Measurements from ENCODE around the gene CHRNA9. TPM values are rescaled to one million over a fixed set of nuclear protein-coding genes. Genes with fewer than 3 reads are reported as not detected.

The CHRNA9 gene
- total and polyA plus RNA-seq, 2 donors: 0.04 TPM; not detected in 1

GRCh38 chr4:40301603-40302002 lies 33.5 kb upstream of the CHRNA9 start:
- Histone ChIP-seq H3K36me3 (ENCODE audit: insufficient read depth) (no peaks in the 10 kb centered on the region), H3K4me1 (ENCODE audit: insufficient read depth) (no peaks in the 10 kb centered on the region), H3K4me3 (ENCODE audit: low read depth, low read length) (no peak overlapping the region), H3K27ac (ENCODE audit: low read depth) (no peak overlapping the region)
- no peak for DNase-seq (ENCODE audit: extremely low spot score)
- WGBS: 69% methylated on average over 7 of the region's 7 CpGs

DNA sequence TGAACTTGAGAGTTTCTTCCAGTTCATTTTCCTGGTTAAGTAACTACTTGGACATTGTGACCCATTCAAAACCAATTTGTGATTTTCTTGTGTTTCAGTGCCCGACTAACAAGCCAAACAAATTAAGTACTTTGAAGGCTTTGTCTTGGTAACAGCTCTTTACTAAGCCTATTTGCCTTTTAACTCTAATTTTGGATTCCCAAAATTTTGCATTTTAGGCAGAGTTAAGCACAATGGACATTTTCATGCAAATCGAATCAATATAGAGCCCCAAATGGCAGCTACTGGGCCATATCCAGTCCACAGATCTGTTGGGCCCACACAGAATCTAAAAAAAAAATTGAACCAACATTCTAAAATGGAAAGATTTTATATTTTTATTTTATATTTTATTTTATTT lies 31.4 kb upstream of the CHRNA9 start:
- 95% methylated on average over 2 of the region's 2 CpGs for WGBS
- no peaks in the 10 kb centered on the region for H3K36me3 ChIP-seq (ENCODE audit: insufficient read depth)
- H3K4me3 ChIP-seq (ENCODE audit: low read depth, low read length): no peak overlapping the region
- H3K4me1 ChIP-seq (ENCODE audit: insufficient read depth): no peaks in the 10 kb centered on the region
- no peak for DNase-seq (ENCODE audit: extremely low spot score)
- H3K27ac ChIP-seq (ENCODE audit: low read depth): no peak overlapping the region

DNA sequence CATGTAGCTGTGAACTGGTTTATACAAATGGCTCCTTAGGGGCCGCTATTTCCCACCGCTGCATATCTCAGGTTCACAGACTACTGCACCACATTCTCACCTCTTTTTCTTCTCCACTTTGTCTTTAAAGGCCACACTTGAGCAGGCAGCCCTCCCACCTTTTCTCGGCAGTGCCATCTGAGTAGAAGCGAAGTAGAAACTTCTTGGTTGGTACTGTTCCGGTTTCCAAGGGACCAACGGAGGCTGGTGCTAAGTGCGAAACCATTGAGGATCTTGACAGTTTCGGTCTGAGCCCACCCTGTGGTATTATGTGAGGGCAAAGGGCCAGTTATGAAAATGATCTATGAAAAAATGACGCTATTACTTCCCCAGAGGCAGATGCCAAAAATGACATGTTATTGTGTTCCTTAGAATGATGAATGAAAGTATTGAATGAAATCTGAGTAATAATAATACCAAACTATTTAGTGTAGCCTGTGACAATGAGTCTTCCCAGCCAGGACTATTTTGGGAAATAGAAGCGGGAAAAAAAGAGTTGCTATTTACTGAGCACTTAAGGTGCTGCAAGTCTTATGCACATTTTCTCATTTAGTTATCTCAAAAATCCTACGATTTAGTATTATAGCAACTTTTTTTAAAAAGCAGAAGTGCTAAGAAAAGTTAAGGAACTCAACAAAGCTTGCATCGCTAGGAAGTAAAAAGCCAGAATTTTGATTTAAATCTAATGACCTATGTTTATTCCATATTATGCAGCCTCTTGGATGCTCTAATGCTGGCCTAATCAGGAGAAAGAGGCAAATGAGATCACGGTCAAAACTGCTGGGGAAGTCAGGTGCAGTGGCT lies 29.6 kb upstream of the CHRNA9 start:
- WGBS: 79% methylated on average over 13 of the region's 13 CpGs
- Histone ChIP-seq H3K27ac (ENCODE audit: low read depth) (no peak overlapping the region), H3K4me3 (ENCODE audit: low read depth, low read length) (no peak overlapping the region), H3K36me3 (ENCODE audit: insufficient read depth) (no peaks in the 10 kb centered on the region), H3K4me1 (ENCODE audit: insufficient read depth) (no peaks in the 10 kb centered on the region)
- no peak for DNase-seq (ENCODE audit: extremely low spot score)

DNA sequence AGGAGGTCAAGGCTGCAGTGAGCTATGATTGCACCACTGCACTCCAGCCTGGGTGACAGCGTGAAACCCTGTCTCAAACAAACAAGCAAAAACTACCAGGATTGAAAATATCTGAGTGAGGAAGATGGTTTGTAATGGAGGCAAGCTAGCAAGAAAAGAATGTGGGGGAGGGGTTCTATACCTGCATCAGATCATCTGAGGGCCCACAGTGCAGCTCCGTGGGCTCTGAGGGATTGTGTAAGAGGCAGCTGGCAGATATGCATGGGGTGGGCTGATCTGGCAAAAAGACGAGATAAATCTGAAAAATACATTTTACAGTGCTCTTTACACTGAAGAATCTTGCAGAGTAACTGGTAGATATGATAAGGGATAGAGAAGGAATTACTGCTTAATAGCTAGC lies 28.9 kb upstream of the CHRNA9 start:
- H3K4me1 ChIP-seq (ENCODE audit: insufficient read depth): no peaks in the 10 kb centered on the region
- no peaks in the 10 kb centered on the region for H3K36me3 ChIP-seq (ENCODE audit: insufficient read depth)
- WGBS: 58% methylated on average over 3 of the region's 3 CpGs
- no peak for DNase-seq (ENCODE audit: extremely low spot score)
- H3K4me3 ChIP-seq (ENCODE audit: low read depth, low read length): no peak overlapping the region
- H3K27ac ChIP-seq (ENCODE audit: low read depth): no peak overlapping the region

- Histone ChIP-seq H3K4me1 (ENCODE audit: insufficient read depth) (no peaks in the 10 kb centered on the region), H3K36me3 (ENCODE audit: insufficient read depth) (no peaks in the 10 kb centered on the region), H3K27ac (ENCODE audit: low read depth) (no peak overlapping the region), H3K4me3 (ENCODE audit: low read depth, low read length) (no peak overlapping the region)
- 66% methylated on average over 3 of the region's 3 CpGs for WGBS
- DNase-seq (ENCODE audit: extremely low spot score): no peak
Measured at GRCh38 chr4:40306976-40307375, 28.2 kb upstream of the CHRNA9 start.

DNA sequence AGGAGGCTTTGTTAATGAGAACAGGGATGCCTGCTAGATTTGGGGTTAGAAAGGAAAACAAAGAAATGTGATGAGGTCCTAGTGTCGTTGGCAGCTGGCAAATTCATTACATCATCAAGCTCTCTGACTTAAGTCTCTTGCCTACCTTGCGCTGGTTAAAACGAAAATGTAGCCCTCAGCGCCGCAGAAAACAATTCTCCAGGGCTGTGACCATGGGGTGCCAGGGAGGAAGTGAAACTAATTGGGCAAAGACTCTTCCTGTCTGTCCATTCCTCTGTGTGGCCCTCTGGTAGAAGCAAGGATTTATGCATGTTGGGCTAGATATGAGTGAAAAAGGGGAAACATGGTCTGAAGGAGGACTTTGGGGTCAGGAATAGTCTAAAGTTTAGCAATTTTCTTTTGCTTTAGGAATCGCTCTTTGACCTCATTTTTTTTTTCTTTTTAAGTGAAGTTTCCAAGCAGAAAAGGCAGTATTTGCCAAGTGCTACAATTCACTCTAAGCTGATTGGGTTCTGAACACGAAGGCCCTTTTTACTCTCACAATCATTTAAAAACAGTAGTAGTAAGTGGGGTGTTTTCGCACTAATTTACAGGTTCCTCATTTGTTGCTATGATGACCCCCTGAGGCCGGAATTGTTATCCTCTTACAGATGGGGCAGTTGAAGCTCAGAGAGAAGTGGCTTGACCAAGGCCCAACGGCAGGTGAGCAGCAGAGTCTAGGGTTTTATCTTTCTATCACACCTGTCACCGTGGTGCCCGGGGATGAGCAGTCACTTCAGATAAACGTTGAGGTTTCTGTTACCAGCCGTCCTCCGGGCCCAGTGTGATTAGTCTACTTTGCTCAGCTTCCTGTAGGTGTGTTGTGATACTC lies 27.3 kb upstream of the CHRNA9 start:
- H3K4me3 ChIP-seq (ENCODE audit: low read depth, low read length): no peak overlapping the region
- no peak overlapping the region for H3K27ac ChIP-seq (ENCODE audit: low read depth)
- WGBS: 63% methylated on average over 15 of the region's 15 CpGs
- DNase-seq (ENCODE audit: extremely low spot score): no peak
- no peaks in the 10 kb centered on the region for H3K4me1 ChIP-seq (ENCODE audit: insufficient read depth)
- H3K36me3 ChIP-seq (ENCODE audit: insufficient read depth): no peaks in the 10 kb centered on the region

- WGBS: 67% methylated on average over 4 of the region's 4 CpGs
- Histone ChIP-seq H3K4me3 (ENCODE audit: low read depth, low read length) (no peak overlapping the region), H3K27ac (ENCODE audit: low read depth) (no peak overlapping the region), H3K36me3 (ENCODE audit: insufficient read depth) (no peaks in the 10 kb centered on the region), H3K4me1 (ENCODE audit: insufficient read depth) (no peaks in the 10 kb centered on the region)
- DNase-seq (ENCODE audit: extremely low spot score): no peak
Measured at GRCh38 chr4:40308528-40309122, 26.5 kb upstream of the CHRNA9 start.

DNA sequence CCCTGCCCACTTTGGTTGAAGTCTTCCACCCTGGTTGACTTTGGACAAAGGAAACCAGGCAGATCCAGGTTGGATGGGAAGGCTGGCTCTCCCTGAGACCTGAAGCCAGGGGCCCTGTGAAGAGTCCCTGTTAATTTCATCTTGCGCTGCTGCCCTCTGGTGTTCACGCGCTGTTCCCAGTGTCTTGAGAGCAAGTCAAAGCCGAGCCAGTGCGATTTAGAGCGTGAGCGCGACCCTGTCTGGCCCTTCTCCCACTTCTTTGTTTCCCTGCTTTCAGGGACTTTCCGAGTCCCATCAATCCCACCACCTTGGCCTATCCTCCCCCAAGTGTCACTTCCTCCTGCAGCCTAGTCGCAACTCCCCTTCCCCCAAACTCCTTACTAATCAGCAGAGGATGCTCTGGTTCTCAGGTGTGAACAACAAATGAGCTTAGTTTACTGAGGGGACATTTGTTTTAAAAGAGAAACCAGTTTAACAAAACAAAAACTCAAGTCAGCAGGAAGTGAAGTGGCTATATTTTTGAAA lies 25.8 kb upstream of the CHRNA9 start:
- no peak overlapping the region for H3K4me3 ChIP-seq (ENCODE audit: low read depth, low read length)
- no peaks in the 10 kb centered on the region for H3K36me3 ChIP-seq (ENCODE audit: insufficient read depth)
- 3% methylated on average over 10 of the region's 10 CpGs for WGBS
- no peak overlapping the region for H3K27ac ChIP-seq (ENCODE audit: low read depth)
- peak; percentile 63 for DNase-seq (ENCODE audit: extremely low spot score)
- H3K4me1 ChIP-seq (ENCODE audit: insufficient read depth): no peaks in the 10 kb centered on the region

DNA sequence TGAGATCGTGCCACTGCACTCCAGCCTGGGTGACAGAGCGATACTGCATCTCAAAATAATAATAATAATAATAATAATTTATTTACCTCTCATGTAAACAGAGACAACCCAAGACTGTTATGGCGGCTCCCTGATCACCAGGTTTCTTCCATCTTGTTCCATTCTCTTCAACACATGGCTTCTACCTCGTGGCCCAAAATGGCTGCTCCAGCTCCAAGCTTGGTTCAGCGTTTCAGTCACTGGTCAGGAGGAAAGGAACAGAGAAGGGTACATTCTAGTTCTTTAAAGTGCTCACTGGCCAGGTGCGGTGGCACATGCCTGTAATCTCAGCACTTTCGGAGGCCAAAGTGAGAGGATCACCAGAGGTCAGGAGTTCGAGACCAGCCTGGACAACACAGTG lies 24.9 kb upstream of the CHRNA9 start:
- H3K36me3 ChIP-seq (ENCODE audit: insufficient read depth): no peaks in the 10 kb centered on the region
- 98% methylated on average over 8 of the region's 8 CpGs for WGBS
- DNase-seq (ENCODE audit: extremely low spot score): no peak

GRCh38 chr4:40311811-40312346 lies 23.3 kb upstream of the CHRNA9 start:
- no peak overlapping the region for H3K4me3 ChIP-seq (ENCODE audit: low read depth, low read length)
- no peak for DNase-seq (ENCODE audit: extremely low spot score)
- H3K36me3 ChIP-seq (ENCODE audit: insufficient read depth): no peaks in the 10 kb centered on the region
- H3K27ac ChIP-seq (ENCODE audit: low read depth): no peak overlapping the region
- no peaks in the 10 kb centered on the region for H3K4me1 ChIP-seq (ENCODE audit: insufficient read depth)
- WGBS: 48% methylated on average over 11 of the region's 11 CpGs

More for the DNA sequence above, 24.9 kb upstream of the CHRNA9 start:
- Histone ChIP-seq H3K4me3 (ENCODE audit: low read depth, low read length) (no peak overlapping the region), H3K4me1 (ENCODE audit: insufficient read depth) (no peaks in the 10 kb centered on the region), H3K27ac (ENCODE audit: low read depth) (no peak overlapping the region)

DNA sequence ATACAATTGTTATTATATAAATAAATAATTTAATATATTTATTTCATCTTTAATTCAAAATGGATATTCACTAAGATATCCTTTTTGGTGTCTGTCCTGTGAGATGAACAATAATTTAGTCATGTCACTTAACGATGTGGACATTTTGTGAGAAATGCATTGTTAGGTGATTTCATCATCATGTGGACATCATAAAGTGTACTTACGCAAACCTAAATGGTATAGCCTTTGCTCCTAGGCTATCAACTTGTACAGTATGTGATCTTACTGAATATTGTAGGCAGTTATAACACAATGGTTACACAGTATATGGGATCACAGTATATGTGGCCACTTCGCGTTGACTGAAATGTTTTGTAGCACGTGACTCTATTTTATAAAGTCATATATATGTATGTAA lies 20.2 kb upstream of the CHRNA9 start:
- 96% methylated on average over 5 of the region's 5 CpGs for WGBS
- no peaks in the 10 kb centered on the region for H3K4me1 ChIP-seq (ENCODE audit: insufficient read depth)
- no peak overlapping the region for H3K27ac ChIP-seq (ENCODE audit: low read depth)
- no peak for DNase-seq (ENCODE audit: extremely low spot score)
- H3K36me3 ChIP-seq (ENCODE audit: insufficient read depth): no peaks in the 10 kb centered on the region
- H3K4me3 ChIP-seq (ENCODE audit: low read depth, low read length): no peak overlapping the region

DNA sequence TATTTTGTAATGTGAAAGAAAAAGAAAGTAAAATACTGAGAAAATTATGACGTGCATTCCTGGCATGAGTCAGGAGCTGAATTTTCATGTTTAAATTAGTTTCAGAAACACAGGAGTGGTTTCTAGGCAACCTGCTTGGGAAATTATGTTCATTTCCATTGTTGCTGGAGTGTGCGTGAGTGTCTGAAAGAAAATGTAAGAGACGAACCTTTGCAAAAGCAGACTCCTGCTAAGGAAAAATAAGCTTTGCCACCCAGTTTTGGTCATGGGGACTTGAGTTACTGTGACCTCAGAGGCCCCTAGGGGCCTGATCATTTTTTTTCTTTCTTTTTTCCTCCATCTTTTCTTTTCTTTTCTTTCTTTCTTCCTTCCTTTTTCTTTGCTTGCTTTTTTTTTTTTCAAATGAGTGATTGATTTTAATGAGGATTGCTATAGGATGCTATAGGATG lies 18.8 kb upstream of the CHRNA9 start:
- WGBS: 6% methylated on average over 3 of the region's 3 CpGs

More for the DNA sequence above, 18.8 kb upstream of the CHRNA9 start:
- Histone ChIP-seq H3K36me3 (ENCODE audit: insufficient read depth) (no peaks in the 10 kb centered on the region), H3K4me3 (ENCODE audit: low read depth, low read length) (no peak overlapping the region), H3K4me1 (ENCODE audit: insufficient read depth) (no peaks in the 10 kb centered on the region), H3K27ac (ENCODE audit: low read depth) (no peak overlapping the region)
- DNase-seq (ENCODE audit: extremely low spot score): peak; percentile 64
